ENCODE results near the gene DENND2C.

The DENND2C gene

DNA sequence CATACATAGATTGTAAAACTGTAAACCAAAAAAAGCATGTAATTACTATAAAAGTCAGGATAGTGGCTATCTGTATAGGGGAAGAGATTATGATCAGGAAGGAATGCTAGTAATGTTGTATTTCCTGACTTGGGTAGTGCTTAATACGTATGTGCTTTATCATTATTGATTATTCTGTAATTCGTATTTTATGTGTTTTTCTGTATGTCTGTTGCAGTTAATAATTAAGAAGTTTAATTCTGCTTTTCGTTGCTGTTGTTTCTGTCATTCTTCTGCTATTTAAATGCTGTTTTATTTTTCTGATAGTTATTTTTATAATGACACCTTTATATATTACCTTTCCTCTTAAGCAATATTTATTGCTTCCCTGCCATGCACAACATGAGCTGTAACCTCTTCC is 129.6 kb downstream of the DENND2C start:
- no peaks in the 10 kb centered on the region for H3K36me3 ChIP-seq (replicated peaks)
- in situ Hi-C loops (cut with MboI; ENCODE audit: low sequenced_read_pairs): no loop called here
- H3K4me1 ChIP-seq: peaks cover 3% of the 10 kb centered on the region; the same call in 1 of the 2 replicates
- H3K27me3 ChIP-seq (ENCODE audit: low read depth): no peaks in the 10 kb centered on the region
- H3K4me3 ChIP-seq: no peak overlapping the region
- no peak for DNase-seq (ENCODE audit: low spot score in 2 of 2)
- no peaks in the 10 kb centered on the region for H3K9me3 ChIP-seq

DNA sequence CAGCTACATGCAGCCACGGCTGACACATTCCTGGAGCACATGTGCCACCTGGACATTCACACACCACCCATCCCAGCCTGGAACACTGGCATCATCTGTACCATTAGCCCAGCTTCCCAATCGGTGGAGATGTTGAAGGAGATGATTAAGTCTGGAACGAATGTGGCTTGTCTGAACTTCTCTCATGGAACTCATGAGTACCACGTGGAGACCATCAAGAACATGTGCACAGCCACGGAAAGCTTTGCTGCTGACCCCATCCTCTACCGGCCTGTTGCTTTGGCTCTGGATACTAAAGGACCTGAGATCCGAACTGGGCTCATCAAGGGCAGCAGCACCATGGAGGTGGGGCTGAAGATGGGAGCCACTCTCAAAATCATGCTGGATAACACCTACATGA is 133.8 kb downstream of the DENND2C start:
- no peaks in the 10 kb centered on the region for H3K9me3 ChIP-seq
- H3K36me3 ChIP-seq (replicated peaks): no peaks in the 10 kb centered on the region
- H3K27me3 ChIP-seq (ENCODE audit: low read depth): no peaks in the 10 kb centered on the region
- H3K4me3 ChIP-seq: no peak overlapping the region
- DNase-seq (ENCODE audit: low spot score in 2 of 2): no peak
- H3K4me1 ChIP-seq: no peaks in the 10 kb centered on the region
- in situ Hi-C loops (cut with MboI; ENCODE audit: low sequenced_read_pairs): no loop called here

DNA sequence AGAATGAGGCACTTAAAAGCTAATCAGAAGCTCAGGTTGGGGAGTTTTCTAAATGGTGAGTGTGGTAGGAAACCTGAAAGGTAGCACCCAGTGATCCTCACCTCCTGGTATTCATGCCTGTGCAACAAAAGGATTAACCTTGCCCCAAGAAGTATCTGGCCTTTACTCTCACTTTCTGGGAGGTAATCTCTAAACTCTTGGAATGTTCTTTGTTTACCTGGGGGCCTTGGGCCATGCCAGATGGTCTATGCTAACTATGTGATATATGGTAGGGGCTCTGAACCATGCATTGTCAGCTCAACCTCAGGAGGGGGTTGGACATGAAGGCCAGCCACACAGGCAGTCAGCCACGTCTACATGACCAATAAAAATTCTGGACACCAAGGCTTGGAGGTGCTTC is 134.4 kb downstream of the DENND2C start:
- Histone ChIP-seq H3K36me3 (replicated peaks) (no peaks in the 10 kb centered on the region), H3K27me3 (ENCODE audit: low read depth) (no peaks in the 10 kb centered on the region), H3K4me3 (no peak overlapping the region), H3K9me3 (no peaks in the 10 kb centered on the region), H3K4me1 (no peaks in the 10 kb centered on the region)
- no peak for DNase-seq (ENCODE audit: low spot score in 2 of 2)
- in situ Hi-C loops (cut with MboI; ENCODE audit: low sequenced_read_pairs): no loop called here

All from HAP-1 (cell line).